HCT116 (cell line): Measurements from ENCODE around the gene MMP28.

Source experiments
- CTCF ChIP-seq, 3 experiments: fragments of 200-600 bp in 1 of 3; sonication (generic) in 1 of 3; IDR thresholded peaks in 2 of 3; conservative IDR thresholded peaks in 1 of 3; 2 replicates each; pipeline ENCODE4 v1.5.1; 2012 to 2017; ENCODE audit warnings: low read depth in 2 of 3, low read length in 2 of 3, antibody characterized with exemption in 1 of 3, borderline replicate concordance in 1 of 3, control low read depth in 1 of 3, mild to moderate bottlenecking in 1 of 3, mixed read lengths in 1 of 3, mixed run types in 1 of 3, moderate library complexity in 1 of 3; ENCODE audit not compliant: insufficient read depth in 1 of 3
- POLR2A ChIP-seq: IDR thresholded peaks from 2 replicates; pipeline ENCODE4 v1.7.0; 2011; ENCODE audit warnings: borderline replicate concordance; ENCODE audit not compliant: insufficient read depth, insufficient read length; ENCODE audit errors: extremely low read depth

- TF ChIP-seq CTCF (IDR thresholded peaks at IDR 0.05 in 2 of 3, conservative IDR thresholded peaks at IDR 0.05 in 1 of 3; ENCODE audit: borderline replicate concordance in 1 of 3, insufficient read depth in 1 of 3, low read depth in 2 of 3, low read length in 2 of 3): no peak
- TF ChIP-seq POLR2A: no peak
Measured at GRCh38 chr17:35743626-35744328, 51.7 kb downstream of the MMP28 start.
